ENCODE data around the gene SMARCA2.

DNA sequence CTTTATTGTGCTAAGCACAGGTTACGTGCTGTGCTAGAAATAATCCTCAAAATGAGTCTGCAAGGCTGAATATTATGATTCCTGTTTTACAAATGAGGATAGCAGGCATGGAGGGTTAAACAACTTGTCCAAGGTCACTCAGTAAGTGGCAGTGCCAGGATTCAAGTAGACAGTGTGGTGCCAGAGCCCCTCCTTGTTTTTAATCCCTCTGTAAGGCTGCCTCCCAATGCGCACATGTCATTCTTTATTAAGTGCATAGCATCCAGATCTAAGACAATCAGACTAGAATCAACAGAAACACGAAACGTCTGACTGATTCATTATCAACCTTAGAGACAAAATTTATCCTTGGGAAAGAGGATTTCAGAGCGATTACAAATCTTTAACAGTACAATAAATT is 199.6 kb downstream of the SMARCA2 start:
- TF ChIP-seq NFRKB (IDR thresholded peaks at IDR 0.05) (no peak), HDGF (IDR thresholded peaks at IDR 0.05; ENCODE audit: borderline replicate concordance) (no peak), ELF4 (IDR thresholded peaks at IDR 0.05) (no peak), FOXA1 (IDR thresholded peaks at IDR 0.05) (no peak), SP1 (IDR thresholded peaks at IDR 0.05) (no peak), TARDBP (IDR thresholded peaks at IDR 0.05) (no peak), BHLHE40 (IDR thresholded peaks at IDR 0.05; ENCODE audit: borderline replicate concordance) (no peak), CTBP1 (IDR thresholded peaks at IDR 0.05; ENCODE audit: borderline replicate concordance) (no peak), SUZ12 (IDR thresholded peaks at IDR 0.05) (no peak), FOXM1 (IDR thresholded peaks at IDR 0.05; ENCODE audit: borderline replicate concordance) (no peak), ZNF384 (IDR thresholded peaks at IDR 0.05) (no peak)
- TF ChIP-seq, protein P1, sequence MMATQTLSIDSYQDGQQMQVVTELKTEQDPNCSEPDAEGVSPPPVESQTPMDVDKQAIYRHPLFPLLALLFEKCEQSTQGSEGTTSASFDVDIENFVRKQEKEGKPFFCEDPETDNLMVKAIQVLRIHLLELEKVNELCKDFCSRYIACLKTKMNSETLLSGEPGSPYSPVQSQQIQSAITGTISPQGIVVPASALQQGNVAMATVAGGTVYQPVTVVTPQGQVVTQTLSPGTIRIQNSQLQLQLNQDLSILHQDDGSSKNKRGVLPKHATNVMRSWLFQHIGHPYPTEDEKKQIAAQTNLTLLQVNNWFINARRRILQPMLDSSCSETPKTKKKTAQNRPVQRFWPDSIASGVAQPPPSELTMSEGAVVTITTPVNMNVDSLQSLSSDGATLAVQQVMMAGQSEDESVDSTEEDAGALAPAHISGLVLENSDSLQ (IDR thresholded peaks at IDR 0.05), result no peak

Data from HEK293T (cell line).